Tibial nerve (tissue), 4 donors: ENCODE measurements around the gene TVP23A. TPM values are rescaled to one million over a fixed set of nuclear protein-coding genes. Genes with fewer than 3 reads are reported as not detected.
A peak's percentile ranks its signal among the peaks of the same experiment; 100 is the strongest.

Source experiments
- DNase-seq, 2 donors: peaks; one replicate each; pipeline ENCODE4 v3.0.0-alpha.2; 2019; ENCODE audit warnings: low spot score in 2 of 2
- H3K27ac ChIP-seq, 4 donors: fragments of 200-600 bp; sonication (generic) in 3 of 4; one replicate each; pipeline ENCODE4 v1.5.1; 2017 to 2019; ENCODE audit warnings: mild to moderate bottlenecking in 1 of 4
- H3K27me3 ChIP-seq, 2 donors: fragments of 200-600 bp; sonication (generic) in 1 of 2; one replicate each; pipeline versions ENCODE4 v1.5.1 to v1.6.0; 2017 to 2019
- H3K36me3 ChIP-seq, 3 donors: fragments of 200-600 bp; sonication (generic); one replicate each; pipeline ENCODE4 v1.5.1; 2018 to 2019
- H3K4me1 ChIP-seq, 4 donors: fragments of 200-600 bp; sonication (generic) in 3 of 4; one replicate each; pipeline ENCODE4 v1.5.1; 2017 to 2019
- H3K4me3 ChIP-seq, 4 donors: fragments of 200-600 bp; sonication (generic) in 3 of 4; one replicate each; pipeline ENCODE4 v1.5.1; 2017 to 2019; ENCODE audit warnings: mild to moderate bottlenecking in 1 of 4, moderate library complexity in 1 of 4
- H3K9me3 ChIP-seq, 4 donors: fragments of 200-600 bp; sonication (generic) in 3 of 4; one replicate each; pipeline ENCODE4 v1.5.1; 2017 to 2019
- EP300 ChIP-seq, 2 donors: sonication (generic); formaldehyde crosslinking; IDR thresholded peaks; one replicate each; pipeline ENCODE4 v1.6.1; 2017; ENCODE audit warnings: antibody characterized with exemption in 2 of 2, mild to moderate bottlenecking in 1 of 2
- POLR2A ChIP-seq, 2 donors: fragments of 450-650 bp; IDR thresholded peaks; one replicate each; pipeline ENCODE4 v1.6.1; 2017; ENCODE audit warnings: antibody characterized with exemption in 2 of 2, mild to moderate bottlenecking in 2 of 2, moderate library complexity in 2 of 2
- WGBS, 2 donors: methylation state at CpG; one replicate each; pipeline ENCODE4 v1.1.5; 2018; 5-methylcytosine and 5-hydroxymethylcytosine counted together
- total RNA-seq, 4 donors: library from RNA; depleted of rRNA; stranded (reverse); fragments of >200 nt; gene quantifications; one replicate each; pipeline ENCODE4 v1.1.0, GENCODE V29; 2016
- TF ChIP-seq, protein P1 (sequence below), 5 experiments: fragments of 200-600 bp in 3 of 5; fragments of 450-650 bp in 2 of 5; sonication (generic) in 3 of 5; IDR thresholded peaks; one replicate each; pipeline ENCODE4 v1.5.1; 2016 to 2019; ENCODE audit warnings: antibody characterized with exemption in 5 of 5, mild to moderate bottlenecking in 3 of 5, moderate library complexity in 2 of 5

The TVP23A gene
- total RNA-seq, 4 donors from 2014 or later, result 0.20 to 3.1 (median 0.60) TPM; not detected in 1

DNA sequence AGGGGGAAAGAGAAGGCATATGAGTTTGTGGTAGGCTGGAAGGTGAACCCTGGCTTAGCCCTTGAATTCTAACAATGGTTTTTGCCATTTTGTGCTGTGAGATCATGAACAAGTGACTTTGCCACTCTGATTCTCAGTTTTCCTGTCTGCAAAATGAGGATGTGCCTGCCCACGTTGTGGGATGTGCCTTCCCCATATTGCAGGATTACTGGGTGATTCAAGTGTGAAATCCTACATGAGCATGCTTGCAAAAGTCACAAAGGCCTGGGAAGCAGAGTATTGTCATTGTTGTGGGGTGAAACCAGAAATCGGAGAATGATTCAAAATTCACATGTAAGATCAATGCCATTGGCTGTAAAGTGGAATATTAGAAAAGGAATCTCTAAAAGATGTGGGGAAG, 28.6 kb upstream of the TVP23A start:
- H3K4me1 ChIP-seq, result no peaks in the 10 kb centered on the region
- H3K4me3 ChIP-seq, result no peak overlapping the region
- H3K27ac ChIP-seq, result peak overlapping the region in 1 of 4 donors; percentile 63
- 52 to 56% methylated on average over 2 of the region's 2 CpGs for WGBS, 2 donors
- DNase-seq, result no peak
- no peaks in the 10 kb centered on the region for H3K27me3 ChIP-seq
- TF ChIP-seq EP300 (IDR thresholded peaks at IDR 0.05), result no peak
- no peak for TF ChIP-seq POLR2A (IDR thresholded peaks at IDR 0.05)
- TF ChIP-seq, protein P1, sequence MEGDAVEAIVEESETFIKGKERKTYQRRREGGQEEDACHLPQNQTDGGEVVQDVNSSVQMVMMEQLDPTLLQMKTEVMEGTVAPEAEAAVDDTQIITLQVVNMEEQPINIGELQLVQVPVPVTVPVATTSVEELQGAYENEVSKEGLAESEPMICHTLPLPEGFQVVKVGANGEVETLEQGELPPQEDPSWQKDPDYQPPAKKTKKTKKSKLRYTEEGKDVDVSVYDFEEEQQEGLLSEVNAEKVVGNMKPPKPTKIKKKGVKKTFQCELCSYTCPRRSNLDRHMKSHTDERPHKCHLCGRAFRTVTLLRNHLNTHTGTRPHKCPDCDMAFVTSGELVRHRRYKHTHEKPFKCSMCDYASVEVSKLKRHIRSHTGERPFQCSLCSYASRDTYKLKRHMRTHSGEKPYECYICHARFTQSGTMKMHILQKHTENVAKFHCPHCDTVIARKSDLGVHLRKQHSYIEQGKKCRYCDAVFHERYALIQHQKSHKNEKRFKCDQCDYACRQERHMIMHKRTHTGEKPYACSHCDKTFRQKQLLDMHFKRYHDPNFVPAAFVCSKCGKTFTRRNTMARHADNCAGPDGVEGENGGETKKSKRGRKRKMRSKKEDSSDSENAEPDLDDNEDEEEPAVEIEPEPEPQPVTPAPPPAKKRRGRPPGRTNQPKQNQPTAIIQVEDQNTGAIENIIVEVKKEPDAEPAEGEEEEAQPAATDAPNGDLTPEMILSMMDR (IDR thresholded peaks at IDR 0.05), result no peak
- H3K9me3 ChIP-seq, result no peaks in the 10 kb centered on the region
- no peaks in the 10 kb centered on the region for H3K36me3 ChIP-seq

DNA sequence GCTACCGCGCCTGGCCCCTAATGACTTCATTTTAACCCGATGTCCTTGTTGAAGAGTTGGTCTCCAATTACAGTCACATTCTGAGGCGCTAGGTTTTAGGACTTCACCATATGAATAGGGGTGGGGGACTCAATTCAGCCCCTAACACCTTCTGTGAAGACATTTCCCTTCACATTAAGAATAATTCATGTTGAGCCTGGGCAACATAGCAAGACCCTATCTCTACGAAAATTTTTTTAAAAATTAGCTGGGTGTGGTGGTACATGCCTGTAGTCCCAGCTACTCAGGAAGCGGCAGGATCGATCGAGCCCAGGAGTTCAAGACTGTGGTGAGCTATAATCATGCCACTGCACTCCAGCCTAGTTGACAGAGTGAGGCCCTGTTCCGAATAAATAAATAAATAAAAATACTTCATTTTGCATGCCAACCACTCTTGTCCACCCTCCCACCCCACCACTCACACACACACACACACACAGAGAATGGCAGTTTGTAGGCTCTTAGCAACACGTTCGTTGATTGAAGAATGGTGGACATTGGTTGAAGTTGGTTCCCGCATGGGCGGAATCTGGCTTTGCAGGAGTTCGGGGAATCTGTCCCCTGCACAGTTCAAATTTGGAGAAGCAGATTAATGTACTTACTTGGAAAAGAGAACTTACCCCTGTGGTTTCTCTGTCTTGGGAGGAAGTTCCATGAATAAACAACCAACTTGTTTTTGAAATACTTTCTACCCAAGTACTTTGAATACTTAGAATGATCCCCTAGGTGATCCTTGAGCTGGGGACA, 27.8 kb upstream of the TVP23A start:
- Histone ChIP-seq H3K36me3 (no peaks in the 10 kb centered on the region), H3K4me3 (no peak overlapping the region), H3K4me1 (no peaks in the 10 kb centered on the region), H3K27ac (peak overlapping the region in 1 of 4 donors; percentile 63), H3K9me3 (no peaks in the 10 kb centered on the region), H3K27me3 (no peaks in the 10 kb centered on the region)
- TF ChIP-seq EP300 (IDR thresholded peaks at IDR 0.05) (no peak), POLR2A (IDR thresholded peaks at IDR 0.05) (no peak)
- TF ChIP-seq, protein P1 (IDR thresholded peaks at IDR 0.05), result no peak
- no peak for DNase-seq
- WGBS, 2 donors, result 89 to 91% methylated on average over 14 of the region's 14 CpGs

DNA sequence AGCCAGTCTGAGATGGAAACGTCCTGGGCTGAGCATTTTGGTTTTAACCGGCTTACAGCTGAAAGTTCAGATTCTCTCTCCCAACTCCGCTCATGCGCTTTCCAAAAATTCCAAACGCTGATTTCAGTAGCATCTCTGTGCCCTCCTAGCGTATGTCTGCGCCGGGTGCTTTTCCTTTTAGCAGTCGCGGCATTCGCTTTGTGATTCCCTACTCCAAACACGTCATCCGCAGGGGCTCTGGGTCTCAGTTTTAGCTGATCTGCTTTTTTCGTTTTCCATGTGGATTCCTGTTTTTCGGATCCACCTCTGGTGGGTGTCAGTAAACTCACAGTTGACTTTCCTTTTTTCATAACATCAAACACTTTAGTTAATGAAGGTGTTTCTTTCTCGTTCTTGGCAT, 22.1 kb upstream of the TVP23A start:
- no peaks in the 10 kb centered on the region for H3K27me3 ChIP-seq
- no peaks in the 10 kb centered on the region for H3K4me1 ChIP-seq
- H3K4me3 ChIP-seq, result no peak overlapping the region
- 64 to 69% methylated on average over 16 of the region's 16 CpGs for WGBS, 2 donors
- H3K27ac ChIP-seq, result no peak overlapping the region
- no peaks in the 10 kb centered on the region for H3K36me3 ChIP-seq
- no peaks in the 10 kb centered on the region for H3K9me3 ChIP-seq
- no peak for DNase-seq
- TF ChIP-seq, protein P1 (IDR thresholded peaks at IDR 0.05), result no peak
- TF ChIP-seq EP300 (IDR thresholded peaks at IDR 0.05), result no peak
- TF ChIP-seq POLR2A (IDR thresholded peaks at IDR 0.05), result no peak

DNA sequence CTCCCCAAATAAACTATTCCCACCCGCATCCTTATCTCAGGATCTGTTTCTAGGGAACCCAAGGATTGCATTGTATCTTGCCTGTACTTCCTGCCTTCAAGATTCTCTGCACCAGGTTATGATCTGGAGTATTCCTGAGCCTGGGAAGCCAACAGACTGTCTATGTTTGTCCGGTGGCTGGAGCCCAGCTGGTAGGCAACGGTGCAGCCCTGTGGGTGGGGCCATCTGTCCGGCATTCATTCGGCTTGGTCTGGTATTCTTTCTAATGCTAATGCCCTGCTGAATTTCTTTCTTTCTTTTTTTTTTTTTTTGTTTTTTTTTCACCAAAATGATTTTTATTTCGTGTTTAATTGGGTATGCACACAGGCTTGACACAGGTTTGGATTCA, 20.7 kb upstream of the TVP23A start:
- Histone ChIP-seq H3K4me3 (no peak overlapping the region), H3K27ac (no peak overlapping the region), H3K36me3 (no peaks in the 10 kb centered on the region), H3K4me1 (no peaks in the 10 kb centered on the region), H3K27me3 (no peaks in the 10 kb centered on the region), H3K9me3 (no peaks in the 10 kb centered on the region)
- DNase-seq, result no peak
- 44 to 52% methylated on average over 6 of the region's 6 CpGs for WGBS, 2 donors
- TF ChIP-seq POLR2A (IDR thresholded peaks at IDR 0.05), result no peak

DNA sequence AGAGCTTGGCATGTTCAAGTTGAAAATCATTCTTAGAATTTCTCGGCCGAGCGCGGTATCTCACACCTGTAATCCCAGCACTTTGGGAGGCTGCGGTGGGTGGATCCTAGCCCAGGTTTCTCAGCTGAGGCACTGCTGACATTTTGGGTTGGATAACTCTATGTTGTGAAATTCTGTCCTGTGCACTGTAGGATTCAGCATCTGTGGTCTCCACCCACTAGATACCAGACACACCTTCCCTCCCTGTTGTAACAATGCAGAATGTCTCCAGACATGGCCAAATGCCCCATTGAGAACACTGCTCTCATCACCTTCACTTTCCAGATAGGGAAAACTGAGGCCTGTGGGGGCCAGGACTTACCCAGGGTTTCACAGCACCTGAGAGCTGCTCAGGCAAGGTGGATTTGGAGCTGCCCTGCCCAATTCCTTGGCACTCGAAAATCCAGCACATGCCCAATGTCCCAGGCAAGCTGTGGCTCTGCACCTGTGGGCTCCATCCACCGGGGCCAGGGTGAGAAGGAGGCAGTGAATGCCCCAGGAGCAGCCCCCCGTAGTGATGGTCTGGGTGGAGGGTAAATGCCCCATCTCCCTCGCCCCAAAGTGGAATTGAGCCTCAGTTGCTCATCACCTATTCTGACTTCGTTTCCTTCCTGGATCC, 20.2 kb upstream of the TVP23A start:
- Histone ChIP-seq H3K36me3 (no peaks in the 10 kb centered on the region), H3K9me3 (no peaks in the 10 kb centered on the region), H3K4me3 (no peak overlapping the region), H3K27ac (no peak overlapping the region), H3K4me1 (no peaks in the 10 kb centered on the region), H3K27me3 (no peaks in the 10 kb centered on the region)
- no peak for DNase-seq
- 85 to 89% methylated on average over 8 to 10 of the region's 10 CpGs for WGBS, 2 donors
- no peak for TF ChIP-seq EP300 (IDR thresholded peaks at IDR 0.05)
- TF ChIP-seq, protein P1 (IDR thresholded peaks at IDR 0.05), result no peak
